ENCODE data around the gene CACNG5. TPM values are rescaled to one million over a fixed set of nuclear protein-coding genes. Genes with fewer than 3 reads are reported as not detected.

Gene CACNG5
- total and polyA plus RNA-seq, 8 donors: 0.15 to 0.77 (median 0.29) TPM; not detected in 2

DNA sequence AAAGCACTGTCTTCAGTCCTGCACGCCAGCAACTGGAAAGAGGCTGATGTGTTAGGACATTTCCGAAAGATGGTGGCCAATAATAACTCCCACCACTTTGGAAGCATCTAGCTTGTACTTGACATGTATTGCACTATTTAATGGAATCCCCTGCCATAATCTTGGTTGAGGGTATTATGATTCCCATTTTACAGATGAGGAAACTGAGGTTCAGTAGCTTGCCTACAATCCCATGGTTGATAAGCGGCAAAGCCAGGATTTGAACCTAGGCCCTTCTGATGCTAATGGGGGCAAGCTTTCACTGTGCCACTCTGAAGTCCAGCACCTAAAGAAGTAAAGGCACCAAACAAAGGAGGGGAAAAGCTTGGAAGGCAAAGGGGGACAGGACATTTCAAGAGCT is 8.0 kb downstream of the CACNG5 start:
- FAIRE-seq: no peak
- no peak for ATAC-seq
- no peak for DNase-seq
- TF ChIP-seq, protein P1, sequence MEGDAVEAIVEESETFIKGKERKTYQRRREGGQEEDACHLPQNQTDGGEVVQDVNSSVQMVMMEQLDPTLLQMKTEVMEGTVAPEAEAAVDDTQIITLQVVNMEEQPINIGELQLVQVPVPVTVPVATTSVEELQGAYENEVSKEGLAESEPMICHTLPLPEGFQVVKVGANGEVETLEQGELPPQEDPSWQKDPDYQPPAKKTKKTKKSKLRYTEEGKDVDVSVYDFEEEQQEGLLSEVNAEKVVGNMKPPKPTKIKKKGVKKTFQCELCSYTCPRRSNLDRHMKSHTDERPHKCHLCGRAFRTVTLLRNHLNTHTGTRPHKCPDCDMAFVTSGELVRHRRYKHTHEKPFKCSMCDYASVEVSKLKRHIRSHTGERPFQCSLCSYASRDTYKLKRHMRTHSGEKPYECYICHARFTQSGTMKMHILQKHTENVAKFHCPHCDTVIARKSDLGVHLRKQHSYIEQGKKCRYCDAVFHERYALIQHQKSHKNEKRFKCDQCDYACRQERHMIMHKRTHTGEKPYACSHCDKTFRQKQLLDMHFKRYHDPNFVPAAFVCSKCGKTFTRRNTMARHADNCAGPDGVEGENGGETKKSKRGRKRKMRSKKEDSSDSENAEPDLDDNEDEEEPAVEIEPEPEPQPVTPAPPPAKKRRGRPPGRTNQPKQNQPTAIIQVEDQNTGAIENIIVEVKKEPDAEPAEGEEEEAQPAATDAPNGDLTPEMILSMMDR (IDR thresholded peaks at IDR 0.05): no peak
- 98% methylated on average over 3 of the region's 3 CpGs for WGBS, 2 donors
- Histone ChIP-seq H3K4me3 (no peak overlapping the region), H3K9me3 (no peaks in the 10 kb centered on the region), H3K4me1 (no peaks in the 10 kb centered on the region), H3K27me3 (no peaks in the 10 kb centered on the region), H3K36me3 (no peaks in the 10 kb centered on the region), H3K27ac (no peak overlapping the region)
- intact Hi-C loops (cut with DNase I): no loop called here

DNA sequence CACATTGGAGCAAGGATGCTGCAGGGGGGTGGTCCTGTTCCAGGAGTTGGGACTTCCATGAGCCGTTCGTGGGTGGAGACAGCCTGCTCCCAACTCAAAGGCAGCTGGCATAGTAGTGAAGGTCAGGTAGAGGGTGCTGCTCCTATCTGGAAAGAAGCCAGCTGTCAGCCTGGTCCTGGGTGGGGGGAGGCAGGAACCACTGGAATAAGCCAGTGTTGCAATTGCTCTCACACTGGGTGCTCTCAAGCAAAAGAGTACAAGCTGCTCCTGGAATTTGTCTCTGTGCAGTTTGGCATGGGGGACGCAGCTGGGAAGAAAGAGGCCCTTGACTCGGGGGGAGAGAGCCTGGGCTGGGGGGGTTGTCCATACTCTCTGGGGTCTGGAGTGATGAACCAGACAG is 8.7 kb downstream of the CACNG5 start:
- TF ChIP-seq, protein P1 (IDR thresholded peaks at IDR 0.05): no peak
- H3K27me3 ChIP-seq: no peaks in the 10 kb centered on the region
- H3K36me3 ChIP-seq: no peaks in the 10 kb centered on the region
- no peak overlapping the region for H3K4me3 ChIP-seq
- DNase-seq (no peak), FAIRE-seq (no peak), ATAC-seq (no peak)
- 48 to 53% methylated on average over 4 of the region's 4 CpGs for WGBS, 2 donors
- no peaks in the 10 kb centered on the region for H3K9me3 ChIP-seq
- no peak overlapping the region for H3K27ac ChIP-seq
- H3K4me1 ChIP-seq: no peaks in the 10 kb centered on the region
- intact Hi-C loops (cut with DNase I): no loop called here

DNA sequence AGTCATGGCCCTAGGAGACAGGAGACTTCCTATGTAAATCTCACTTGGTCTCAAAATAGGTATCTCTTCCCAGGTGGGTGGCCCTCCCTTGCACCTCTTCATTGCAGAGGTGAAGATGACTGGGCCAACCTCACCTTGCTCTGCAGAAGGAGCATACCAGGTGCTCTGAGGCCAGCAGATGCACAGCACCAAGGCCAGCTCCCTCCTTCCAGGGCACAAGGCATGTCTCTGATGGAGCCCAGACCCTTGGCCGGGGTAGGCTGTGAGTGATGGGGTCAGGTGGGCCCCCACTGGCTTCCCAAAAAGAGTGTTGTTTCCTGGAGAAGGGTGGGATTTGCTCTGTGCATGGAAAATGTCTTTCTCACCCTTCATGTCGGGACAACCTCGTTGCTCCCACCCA is 12.8 kb downstream of the CACNG5 start:
- FAIRE-seq: no peak

DNA sequence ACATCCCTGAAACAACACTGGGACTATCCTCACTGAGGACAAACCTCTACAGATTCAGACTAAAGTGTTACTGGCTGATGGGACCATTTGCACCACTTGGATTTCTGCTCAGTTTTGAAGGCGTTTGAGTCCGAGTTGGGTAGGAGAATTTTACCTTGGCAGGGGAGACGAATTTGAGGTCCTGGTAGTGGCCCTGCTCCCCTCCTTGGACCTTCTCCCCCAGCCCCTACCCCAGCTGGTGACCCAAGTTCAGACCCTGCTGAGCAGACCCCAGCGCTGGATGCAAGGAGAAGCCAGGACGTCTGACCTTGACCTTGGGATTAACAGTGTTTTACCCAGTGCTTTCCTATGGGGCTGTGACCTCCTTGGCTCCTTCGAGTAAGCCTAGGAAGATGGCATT is 13.6 kb downstream of the CACNG5 start:
- no peaks in the 10 kb centered on the region for H3K4me1 ChIP-seq
- WGBS, 2 donors: 76 to 89% methylated on average over 6 of the region's 6 CpGs
- H3K4me3 ChIP-seq: no peak overlapping the region
- H3K27me3 ChIP-seq: no peaks in the 10 kb centered on the region
- no peak for DNase-seq
- ATAC-seq: no peak
- FAIRE-seq: no peak
- TF ChIP-seq, protein P1 (IDR thresholded peaks at IDR 0.05): no peak
- no peaks in the 10 kb centered on the region for H3K36me3 ChIP-seq
- H3K9me3 ChIP-seq: no peaks in the 10 kb centered on the region
- intact Hi-C loops (cut with DNase I): no loop called here
- H3K27ac ChIP-seq: no peak overlapping the region

More for the DNA sequence above, 12.8 kb downstream of the CACNG5 start:
- intact Hi-C loops (cut with DNase I): no loop called here
- no peak for DNase-seq
- no peaks in the 10 kb centered on the region for H3K36me3 ChIP-seq
- ATAC-seq: no peak
- H3K27me3 ChIP-seq: no peaks in the 10 kb centered on the region
- WGBS, 2 donors: 66 to 71% methylated on average over 3 of the region's 3 CpGs
- TF ChIP-seq, protein P1 (IDR thresholded peaks at IDR 0.05): no peak
- H3K27ac ChIP-seq: no peak overlapping the region
- H3K4me3 ChIP-seq: no peak overlapping the region
- H3K9me3 ChIP-seq: no peaks in the 10 kb centered on the region
- no peaks in the 10 kb centered on the region for H3K4me1 ChIP-seq

DNA sequence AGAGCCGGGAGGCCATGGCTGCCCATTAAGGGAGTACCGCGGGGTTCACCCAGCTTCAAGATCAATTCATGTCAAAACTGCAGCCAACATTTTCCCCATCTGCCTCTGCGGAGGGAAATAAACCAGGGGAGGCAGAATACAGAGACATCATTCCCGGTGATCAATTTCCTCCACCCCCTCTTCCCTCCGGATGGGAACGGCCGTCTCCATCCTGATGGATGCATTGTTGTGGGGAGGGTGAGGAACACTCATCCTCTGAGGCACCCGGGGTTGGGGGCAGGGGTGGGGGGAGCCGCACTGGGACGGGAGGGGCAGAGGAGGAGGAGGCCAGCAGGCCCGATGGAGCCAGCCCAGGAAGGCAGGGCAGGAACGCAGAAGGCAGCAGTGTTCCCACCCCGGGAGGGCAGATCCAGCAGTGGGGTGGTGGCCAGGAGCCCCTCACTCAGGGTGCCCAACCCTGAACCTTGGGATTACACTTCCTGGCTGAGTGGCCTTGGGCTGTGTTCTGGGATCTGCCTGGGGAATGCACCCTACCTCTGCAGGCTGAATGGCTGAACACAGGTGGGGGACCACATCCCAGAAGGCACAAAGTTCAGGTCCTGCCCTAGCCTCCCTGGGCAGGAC is 14.2 kb downstream of the CACNG5 start:
- Histone ChIP-seq H3K36me3 (no peaks in the 10 kb centered on the region), H3K27me3 (no peaks in the 10 kb centered on the region), H3K9me3 (no peaks in the 10 kb centered on the region), H3K27ac (no peak overlapping the region), H3K4me3 (no peak overlapping the region), H3K4me1 (no peaks in the 10 kb centered on the region)
- intact Hi-C loops (cut with DNase I): no loop called here
- FAIRE-seq: no peak
- WGBS, 2 donors: 72 to 78% methylated on average over 13 to 14 of the region's 14 CpGs
- TF ChIP-seq, protein P1 (IDR thresholded peaks at IDR 0.05): no peak
- DNase-seq: no peak
- ATAC-seq: no peak

Measured in pancreas (tissue), 10 donors.